Activated CD8-positive, alpha-beta memory T cell treated with anti-CD3 and anti-CD28 coated beads for 1 hour (primary cell): ENCODE data around the gene PGA5.
A peak's percentile ranks its signal among the peaks of the same experiment; 100 is the strongest.

Experiments used
- DNase-seq, 2 donors: peaks; one replicate each; pipeline ENCODE4 v3.0.0-alpha.2; 2020; ENCODE audit warnings: low read depth in 1 of 2; ENCODE audit errors: extremely low read depth in 1 of 2

The PGA5 gene

GRCh38 chr11:61292356-61292755 lies 51.4 kb downstream of the PGA5 start:
- DNase-seq, result no peak

- DNase-seq, result no peak
Observed at GRCh38 chr11:61293867-61294716, 53.1 kb downstream of the PGA5 start.

GRCh38 chr11:61294717-61295595 lies 54.0 kb downstream of the PGA5 start, which contains the start of gene VWCE:
Gene VWCE (minus strand): TSS chr11:61295316. CDS start chr11:61295037, 279 bp downstream.
- DNase-seq, result peak; percentile 16 to 49

- no peak for DNase-seq
Observed at GRCh38 chr11:61295596-61295926, 54.6 kb downstream of the PGA5 start.

GRCh38 chr11:61297341-61297740 lies 56.4 kb downstream of the PGA5 start:
- DNase-seq, result no peak

GRCh38 chr11:61297746-61298145 lies 56.8 kb downstream of the PGA5 start:
- DNase-seq, result no peak

GRCh38 chr11:61298663-61299244 lies 57.8 kb downstream of the PGA5 start:
- DNase-seq, result no peak
